H7 (cell line): ENCODE measurements around the gene PLCB4. TPM values are rescaled to one million over a fixed set of nuclear protein-coding genes. Genes with fewer than 3 reads are reported as not detected.

ENCODE experiments used
- DNase-seq: peaks from one replicate; pipeline ENCODE4 v3.0.0; 2012
- H3K27me3 ChIP-seq: 2 replicates; pipeline ENCODE4 v1.6.0; 2011; ENCODE audit warnings: mild to moderate bottlenecking, low read length; ENCODE audit not compliant: control insufficient read depth, insufficient read depth
- H3K36me3 ChIP-seq: replicated peaks from 2 replicates; pipeline ENCODE4 v1.5.1; 2011; ENCODE audit warnings: low read length; ENCODE audit not compliant: control insufficient read depth, insufficient read depth
- H3K4me3 ChIP-seq: 2 replicates; pipeline ENCODE4 v1.5.1; 2011; ENCODE audit warnings: low read depth, mild to moderate bottlenecking, control low read depth, low read length, moderate library complexity; ENCODE audit not compliant: insufficient read depth
- total RNA-seq: library from RNA; depleted of rRNA; stranded (reverse); fragments of >200 nt; shearing (Covaris generic); gene quantifications from 2 replicates; pipeline ENCODE4 v1.2.3, GENCODE V29; 2014

Gene PLCB4
- total RNA-seq, 1 experiment from 2014 or later = 3.4 TPM

GRCh38 chr20:9134346-9134745 lies 65.5 kb downstream of the PLCB4 start:
- no peak overlapping the region for H3K4me3 ChIP-seq
- H3K27me3 ChIP-seq = no peaks in the 10 kb centered on the region
- DNase-seq = no peak
- H3K36me3 ChIP-seq = no peaks in the 10 kb centered on the region

- Histone ChIP-seq H3K4me3 (no peak overlapping the region), H3K36me3 (no peaks in the 10 kb centered on the region), H3K27me3 (no peaks in the 10 kb centered on the region)
- DNase-seq = no peak
Measured at GRCh38 chr20:9136114-9136513, 67.2 kb downstream of the PLCB4 start.

- no peak for DNase-seq
- Histone ChIP-seq H3K27me3 (no peaks in the 10 kb centered on the region), H3K36me3 (no peaks in the 10 kb centered on the region), H3K4me3 (no peak overlapping the region)
Measured at GRCh38 chr20:9137001-9137400, 68.1 kb downstream of the PLCB4 start.

GRCh38 chr20:9139106-9139833 lies 70.4 kb downstream of the PLCB4 start:
- H3K36me3 ChIP-seq = no peaks in the 10 kb centered on the region
- H3K27me3 ChIP-seq = no peaks in the 10 kb centered on the region
- H3K4me3 ChIP-seq = no peak overlapping the region
- no peak for DNase-seq

GRCh38 chr20:9140162-9140760 lies 71.4 kb downstream of the PLCB4 start:
- DNase-seq = no peak

GRCh38 chr20:9141070-9141469 lies 72.2 kb downstream of the PLCB4 start:
- DNase-seq = no peak
- H3K4me3 ChIP-seq = no peak overlapping the region
- no peaks in the 10 kb centered on the region for H3K36me3 ChIP-seq
- H3K27me3 ChIP-seq = no peaks in the 10 kb centered on the region

More at GRCh38 chr20:9140162-9140760, 71.4 kb downstream of the PLCB4 start:
- Histone ChIP-seq H3K4me3 (no peak overlapping the region), H3K36me3 (no peaks in the 10 kb centered on the region), H3K27me3 (no peaks in the 10 kb centered on the region)

GRCh38 chr20:9141921-9142320 lies 73.0 kb downstream of the PLCB4 start:
- Histone ChIP-seq H3K27me3 (no peaks in the 10 kb centered on the region), H3K36me3 (no peaks in the 10 kb centered on the region), H3K4me3 (no peak overlapping the region)
- no peak for DNase-seq

GRCh38 chr20:9142809-9143208 lies 73.9 kb downstream of the PLCB4 start:
- Histone ChIP-seq H3K36me3 (no peaks in the 10 kb centered on the region), H3K4me3 (no peak overlapping the region), H3K27me3 (no peaks in the 10 kb centered on the region)
- DNase-seq = no peak

- Histone ChIP-seq H3K36me3 (no peaks in the 10 kb centered on the region), H3K27me3 (no peaks in the 10 kb centered on the region), H3K4me3 (no peak overlapping the region)
Measured at GRCh38 chr20:9143926-9144325, 75.0 kb downstream of the PLCB4 start.

GRCh38 chr20:9144643-9145042 lies 75.8 kb downstream of the PLCB4 start:
- H3K4me3 ChIP-seq = no peak overlapping the region

More at GRCh38 chr20:9143926-9144325, 75.0 kb downstream of the PLCB4 start:
- no peak for DNase-seq

GRCh38 chr20:9145142-9145541 lies 76.3 kb downstream of the PLCB4 start:
- no peaks in the 10 kb centered on the region for H3K27me3 ChIP-seq
- no peaks in the 10 kb centered on the region for H3K36me3 ChIP-seq
- no peak overlapping the region for H3K4me3 ChIP-seq
- DNase-seq = no peak

More at GRCh38 chr20:9144643-9145042, 75.8 kb downstream of the PLCB4 start:
- no peak for DNase-seq
- no peaks in the 10 kb centered on the region for H3K36me3 ChIP-seq
- no peaks in the 10 kb centered on the region for H3K27me3 ChIP-seq

- Histone ChIP-seq H3K4me3 (no peak overlapping the region), H3K27me3 (no peaks in the 10 kb centered on the region), H3K36me3 (no peaks in the 10 kb centered on the region)
- no peak for DNase-seq
Measured at GRCh38 chr20:9146649-9147048, 77.8 kb downstream of the PLCB4 start.

- DNase-seq = no peak
- Histone ChIP-seq H3K4me3 (no peak overlapping the region), H3K36me3 (no peaks in the 10 kb centered on the region)
Measured at GRCh38 chr20:9147547-9148024, 78.7 kb downstream of the PLCB4 start.

GRCh38 chr20:9148291-9148690 lies 79.4 kb downstream of the PLCB4 start:
- Histone ChIP-seq H3K4me3 (no peak overlapping the region), H3K36me3 (no peaks in the 10 kb centered on the region), H3K27me3 (no peaks in the 10 kb centered on the region)
- no peak for DNase-seq

More at GRCh38 chr20:9147547-9148024, 78.7 kb downstream of the PLCB4 start:
- no peaks in the 10 kb centered on the region for H3K27me3 ChIP-seq

- DNase-seq = no peak
Measured at GRCh38 chr20:9149087-9149486, 80.2 kb downstream of the PLCB4 start.

More at GRCh38 chr20:9149087-9149486, 80.2 kb downstream of the PLCB4 start:
- Histone ChIP-seq H3K27me3 (no peaks in the 10 kb centered on the region), H3K36me3 (no peaks in the 10 kb centered on the region), H3K4me3 (no peak overlapping the region)
